GM19463 (cell line): ENCODE data around the gene SPRR2D.
"Not testable (repeated sequence)": the region's sequence is repeated elsewhere in the genome, so short reads cannot be mapped to it uniquely, and the experiment has no call there.

ENCODE experiments used
- ATAC-seq: cut with Tn5 transposase; IDR thresholded peaks from one replicate; pipeline ENCODE4 v1.9.1; 2021; ENCODE audit warnings: mild to moderate bottlenecking, moderate library complexity; ENCODE audit not compliant: unreplicated experiment

Gene SPRR2D

GRCh38 chr1:153040950-153041631 lies at the start of gene SPRR2D:
Gene SPRR2D (minus strand): TSS chr1:153041120. CDS start chr1:153040346, 774 bp downstream.
- no peak for ATAC-seq

- ATAC-seq: no peak
Measured at GRCh38 chr1:153087652-153088051, 46.7 kb upstream of the SPRR2D start.

DNA sequence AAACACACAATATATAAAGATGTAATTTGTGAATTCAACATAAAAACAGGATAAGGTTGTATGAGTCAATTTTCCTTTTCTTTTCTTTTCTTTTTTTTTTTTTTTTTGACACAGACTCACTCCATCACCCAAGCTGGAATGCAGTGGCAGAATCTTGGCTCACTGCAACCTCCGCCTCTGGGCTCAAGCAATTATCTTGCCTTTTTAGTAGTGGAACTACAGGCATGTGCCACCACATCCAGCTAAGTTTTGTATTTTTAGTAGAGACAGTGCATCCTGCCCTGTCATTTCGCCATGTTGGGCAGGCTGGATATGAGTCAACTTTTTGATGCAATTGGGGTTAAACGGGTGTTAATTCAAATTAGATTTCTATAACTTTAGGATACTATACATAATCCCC lies 40.8 kb upstream of the SPRR2D start:
- ATAC-seq: no peak

GRCh38 chr1:153072806-153073726 lies 32.1 kb upstream of the SPRR2D start:
- no peak for ATAC-seq

- ATAC-seq: no peak
Measured at GRCh38 chr1:153071511-153071910, 30.6 kb upstream of the SPRR2D start, which contains the start of gene SPRR2B. Gene SPRR2B (minus strand): TSS chr1:153071611. CDS start chr1:153070839, 772 bp downstream.

DNA sequence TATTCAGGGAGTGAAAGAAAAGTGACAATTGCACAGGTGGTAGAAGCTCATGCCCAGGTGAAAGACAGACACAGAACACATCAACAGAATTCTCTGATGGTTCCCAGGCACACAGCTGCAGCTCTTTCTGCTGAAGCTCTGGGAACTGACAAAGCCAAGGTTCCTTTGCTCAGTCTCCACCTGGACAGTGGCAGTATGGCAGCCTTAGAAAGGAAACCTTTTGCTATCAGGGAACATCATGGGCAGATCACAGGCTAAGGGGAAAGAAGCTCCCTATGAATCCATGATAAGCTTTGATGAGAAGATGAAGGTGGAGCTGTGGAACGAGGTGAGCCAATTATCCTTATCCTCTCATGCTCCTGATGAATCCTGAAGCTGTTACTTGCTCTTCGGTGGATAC lies 29.3 kb upstream of the SPRR2D start:
- ATAC-seq: no peak

DNA sequence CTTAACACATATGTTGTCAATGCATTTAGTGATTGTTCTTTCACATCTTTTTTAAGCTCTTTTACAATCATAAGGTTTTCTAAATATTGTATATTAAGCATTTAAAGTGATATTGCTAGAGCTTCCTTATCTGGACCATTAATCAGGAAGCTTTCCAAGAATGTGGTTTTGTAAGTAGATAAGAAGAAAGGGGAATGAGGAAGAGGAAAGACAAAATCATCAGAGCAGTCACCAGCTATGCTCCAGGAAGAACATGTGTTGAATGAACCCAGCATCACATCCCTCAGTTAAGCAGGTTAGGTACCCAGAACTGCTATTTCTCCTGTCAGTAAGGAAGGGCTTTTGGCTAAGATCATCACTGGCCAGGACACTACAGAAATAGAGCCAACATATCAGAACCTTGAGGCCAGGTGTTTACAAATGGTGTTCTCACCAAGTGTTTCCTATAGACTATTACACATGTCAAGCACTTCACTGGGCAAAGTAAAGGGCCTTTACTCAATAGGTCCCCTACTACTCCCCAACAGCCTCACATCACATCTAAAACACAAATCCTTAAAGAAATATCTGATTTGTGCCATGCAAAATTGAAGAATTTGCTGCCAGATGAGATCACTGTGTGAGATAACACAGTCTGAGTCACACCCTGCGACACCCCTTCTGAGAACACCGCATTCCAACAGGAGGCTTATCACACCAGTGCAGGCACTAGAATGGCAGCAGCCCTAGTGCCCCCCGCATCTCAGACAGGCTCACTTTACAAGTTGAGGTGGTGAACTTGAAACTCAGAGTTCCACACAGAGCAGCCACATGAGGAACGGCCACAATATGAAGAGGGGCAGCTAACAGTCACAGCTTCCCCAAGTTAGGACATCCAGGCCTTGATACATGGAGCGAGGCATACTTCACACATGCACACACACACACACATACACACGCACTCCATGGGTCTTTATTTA lies 18.2 kb upstream of the SPRR2D start:
- no peak for ATAC-seq

- no peak for ATAC-seq
Measured at GRCh38 chr1:153058154-153058553, 17.2 kb upstream of the SPRR2D start.

DNA sequence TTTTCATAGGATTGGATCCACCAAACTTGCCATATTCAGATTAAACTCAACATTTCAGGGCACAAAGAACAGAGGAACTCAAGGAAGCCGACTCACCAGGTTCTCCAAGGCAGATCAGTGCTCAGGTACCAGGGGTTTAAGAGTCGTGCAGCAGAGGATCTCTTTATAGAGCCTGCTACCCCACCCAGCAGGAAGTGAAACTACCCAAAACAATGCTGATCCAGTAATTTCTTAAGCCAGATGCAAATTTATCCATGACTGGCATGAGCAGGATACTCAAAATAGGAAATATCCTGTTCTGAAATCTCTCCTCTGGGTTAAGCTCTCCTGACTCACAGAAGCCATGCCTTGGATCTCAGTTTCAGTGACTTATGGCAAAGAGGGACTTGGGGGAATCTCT lies 16.5 kb upstream of the SPRR2D start, which contains the start of gene SPRR2A:
Gene SPRR2A (minus strand): TSS at position 138 of the 400 bp plus-strand sequence. CDS start 777 bp downstream, outside the sequence.
- no peak for ATAC-seq

GRCh38 chr1:153056111-153056510 lies 15.2 kb upstream of the SPRR2D start:
- ATAC-seq: not testable (repeated sequence)

DNA sequence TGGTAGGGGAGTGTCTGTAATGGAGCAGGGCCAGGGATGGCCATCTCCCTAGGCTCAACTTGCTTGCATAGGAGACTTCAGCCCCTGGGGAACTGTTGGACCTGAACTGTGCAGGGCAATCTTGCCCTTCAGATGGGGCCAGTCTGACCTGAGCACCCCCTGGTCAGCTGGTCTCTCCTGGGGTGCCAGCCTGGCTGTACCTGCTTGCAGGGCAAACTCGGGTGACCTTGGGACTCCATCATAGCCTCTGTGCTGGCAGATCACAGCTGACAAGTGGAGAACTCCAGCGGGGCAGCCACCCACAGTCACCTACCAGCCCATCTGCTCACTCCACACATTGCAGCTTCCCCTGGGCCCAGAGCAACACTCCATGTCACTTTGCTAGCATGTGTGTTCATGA lies 8.3 kb upstream of the SPRR2D start:
- ATAC-seq: no peak

DNA sequence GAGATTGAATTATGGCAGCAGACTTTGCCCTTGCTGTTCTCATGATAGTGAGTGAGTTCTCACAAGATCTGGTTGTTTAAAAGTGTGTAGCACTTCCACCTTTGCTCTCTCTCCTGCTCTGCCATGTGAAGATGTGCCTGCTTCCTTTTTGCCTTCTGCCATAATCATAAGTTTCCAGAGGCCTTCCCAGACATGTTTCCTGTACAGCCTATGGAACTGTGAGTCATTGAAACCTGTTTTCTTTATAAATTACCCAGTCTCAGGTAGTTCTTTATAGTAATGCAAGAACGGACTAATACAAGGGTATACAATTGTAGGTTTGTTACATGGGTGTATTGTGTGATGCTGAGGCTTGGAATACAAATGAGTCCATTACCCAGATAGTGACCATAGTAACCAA lies 5.7 kb downstream of the SPRR2D start:
- ATAC-seq: no peak

DNA sequence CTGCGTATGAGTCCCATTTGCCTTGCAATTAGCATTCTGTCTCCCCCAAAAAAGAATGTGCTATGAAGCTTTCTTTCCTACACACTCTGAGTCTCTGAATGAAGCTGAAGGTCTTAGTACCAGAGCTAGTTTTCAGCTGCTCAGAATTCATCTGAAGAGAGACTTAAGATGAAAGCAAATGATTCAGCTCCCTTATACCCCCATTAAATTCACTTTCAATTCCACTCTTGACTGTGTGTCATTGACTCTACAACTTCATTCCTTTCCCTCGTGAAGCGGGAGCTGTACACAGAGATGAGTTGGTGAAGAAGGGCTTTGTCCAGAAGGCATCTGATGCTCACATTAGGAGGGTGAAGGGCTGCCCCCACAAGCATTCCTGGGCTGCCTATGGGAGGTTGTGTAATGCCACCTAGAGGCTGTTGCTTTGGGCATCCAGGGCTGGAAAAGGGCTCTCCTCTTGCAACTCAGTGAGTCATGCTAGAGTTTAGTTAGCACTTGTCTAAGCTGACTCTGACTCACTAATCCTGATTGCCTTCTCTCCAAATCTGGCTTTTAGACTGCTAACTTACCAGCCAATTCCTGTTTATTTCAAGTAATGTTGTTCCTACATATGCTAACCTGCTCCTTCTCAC lies 8.1 kb downstream of the SPRR2D start:
- ATAC-seq: no peak

DNA sequence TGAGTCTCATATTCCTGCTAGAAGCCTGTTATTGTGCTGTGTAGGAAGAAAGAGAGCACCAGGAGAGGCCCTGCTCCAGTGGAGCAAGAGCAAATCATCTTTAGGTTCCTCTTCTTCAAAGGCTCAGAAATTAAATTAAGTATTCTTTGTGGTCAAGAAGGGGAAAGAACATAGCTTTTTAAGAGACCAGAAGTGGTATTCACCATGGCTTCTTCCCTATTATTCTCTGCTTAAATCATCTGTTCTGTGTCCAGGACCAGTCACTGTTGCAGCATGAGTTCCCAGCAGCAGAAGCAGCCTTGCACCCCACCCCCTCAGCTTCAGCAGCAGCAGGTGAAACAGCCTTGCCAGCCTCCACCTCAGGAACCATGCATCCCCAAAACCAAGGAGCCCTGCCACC lies 8.8 kb downstream of the SPRR2D start:
- no peak for ATAC-seq

- ATAC-seq: no peak
Measured at GRCh38 chr1:153030895-153031294, 10.0 kb downstream of the SPRR2D start, which contains the start of gene SPRR1B. Gene SPRR1B (plus strand): TSS chr1:153031203. CDS start chr1:153032346, 1,143 bp downstream.

GRCh38 chr1:153028766-153029165 lies 12.2 kb downstream of the SPRR2D start:
- ATAC-seq: no peak

DNA sequence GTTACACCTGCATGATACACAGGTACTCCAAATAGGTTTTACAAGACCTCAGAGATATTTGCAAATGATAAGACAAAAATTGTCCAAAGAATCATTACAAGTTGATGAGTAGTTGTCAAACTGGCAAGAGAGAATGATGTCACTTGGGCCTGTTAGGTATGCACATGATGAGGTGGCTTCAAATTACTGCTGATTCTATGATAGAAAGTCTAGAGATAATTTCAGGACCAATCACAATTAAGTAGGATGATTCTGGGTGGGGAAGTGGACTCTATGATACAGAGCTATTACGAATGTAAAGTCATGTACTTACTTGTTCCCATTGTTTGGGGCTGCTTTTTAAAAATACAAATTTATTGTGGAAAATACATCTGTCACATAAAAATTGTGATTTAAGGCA lies 15.1 kb downstream of the SPRR2D start:
- no peak for ATAC-seq

DNA sequence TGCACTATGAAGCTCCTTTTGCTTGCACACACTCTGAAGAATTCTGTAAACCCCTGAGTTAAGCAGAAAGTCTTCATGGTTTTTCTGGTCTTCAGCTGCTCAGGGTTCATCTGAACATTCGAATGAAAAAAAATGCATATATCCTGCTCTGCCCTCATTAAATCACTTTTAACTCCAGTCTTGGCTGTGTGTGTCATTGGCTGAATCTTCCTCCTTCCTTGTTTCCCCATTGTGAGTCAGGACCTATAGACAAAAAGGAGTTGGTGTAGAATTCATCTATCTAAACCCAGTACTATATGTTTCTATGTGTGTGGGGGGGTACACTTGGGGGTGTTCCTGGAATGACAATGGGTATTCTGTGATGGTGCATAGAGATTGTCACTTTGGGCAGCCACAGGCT lies 16.5 kb downstream of the SPRR2D start:
- ATAC-seq: no peak

GRCh38 chr1:153023109-153023508 lies 17.8 kb downstream of the SPRR2D start:
- no peak for ATAC-seq

DNA sequence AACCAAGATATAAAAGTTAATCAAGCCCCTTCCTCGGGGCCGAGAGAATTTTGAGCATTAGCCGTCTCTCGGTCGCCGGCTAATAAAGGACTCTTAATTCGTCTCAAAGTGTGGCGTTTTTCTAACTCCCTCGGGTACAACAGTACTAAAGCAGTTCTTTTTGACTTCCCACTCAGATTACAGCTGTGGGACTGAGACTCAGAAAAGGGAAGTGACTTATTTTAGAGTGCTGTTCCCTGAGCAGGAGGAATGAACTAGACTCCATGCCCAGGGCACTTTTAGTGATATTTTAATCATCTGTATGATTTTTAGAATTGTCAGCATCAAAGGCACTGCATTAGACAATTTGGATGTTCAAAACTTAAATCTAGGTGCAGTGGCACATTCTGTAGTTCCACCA lies 18.6 kb downstream of the SPRR2D start:
- ATAC-seq: not testable (repeated sequence)
